ENCODE measurements around the gene MAN2B1.
A peak's percentile ranks its signal among the peaks of the same experiment; 100 is the strongest.

Gene MAN2B1

DNA sequence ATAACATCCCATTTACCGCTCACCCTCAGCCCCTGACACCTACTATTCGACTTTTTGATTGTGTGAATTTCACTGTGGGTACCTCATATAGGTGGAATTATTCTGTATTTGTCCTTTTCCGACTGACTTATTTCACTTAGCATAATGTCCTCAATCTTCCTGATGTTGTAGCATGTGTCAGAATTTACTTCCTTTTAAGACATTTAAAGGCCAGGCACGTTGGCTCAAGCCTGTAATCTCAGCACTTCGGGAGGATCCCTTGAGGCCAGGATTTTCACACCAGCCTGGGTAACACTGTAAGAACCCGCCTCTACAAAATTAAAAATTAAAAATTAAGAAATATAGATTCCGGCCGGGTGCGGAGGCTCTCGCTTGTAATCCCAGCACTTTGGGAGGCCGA is 68.9 kb downstream of the MAN2B1 start:
- in situ Hi-C loops (cut with HindIII; ENCODE audit: low pct_ligation_motif_present, low sequenced_read_pairs) = no loop called here
- H3K27me3 ChIP-seq (replicated peaks) = no peaks in the 10 kb centered on the region
- no peak for TF ChIP-seq CTCF (IDR thresholded peaks at IDR 0.05; ENCODE audit: low read depth, low read length, missing control alignments)
- H3K27ac ChIP-seq = no peak overlapping the region
- no peak for DNase-seq
- no peaks in the 10 kb centered on the region for H3K36me3 ChIP-seq (replicated peaks)
- H3K4me3 ChIP-seq (ENCODE audit: low read depth, low read length) = no peak overlapping the region

- Histone ChIP-seq H3K36me3 (replicated peaks) (no peaks in the 10 kb centered on the region), H3K27ac (no peak overlapping the region), H3K4me3 (ENCODE audit: low read depth, low read length) (peak overlapping the region; percentile 3), H3K27me3 (replicated peaks) (no peaks in the 10 kb centered on the region)
- in situ Hi-C loops (cut with HindIII; ENCODE audit: low pct_ligation_motif_present, low sequenced_read_pairs) = no loop called here
- no peak for TF ChIP-seq CTCF (IDR thresholded peaks at IDR 0.05; ENCODE audit: low read depth, low read length, missing control alignments)
- DNase-seq = no peak
Measured at GRCh38 chr19:12596927-12597548, 69.5 kb downstream of the MAN2B1 start.
